ENCODE results near the gene MAPKAPK2.
A peak's percentile ranks its signal among the peaks of the same experiment; 100 is the strongest.

The MAPKAPK2 gene

DNA sequence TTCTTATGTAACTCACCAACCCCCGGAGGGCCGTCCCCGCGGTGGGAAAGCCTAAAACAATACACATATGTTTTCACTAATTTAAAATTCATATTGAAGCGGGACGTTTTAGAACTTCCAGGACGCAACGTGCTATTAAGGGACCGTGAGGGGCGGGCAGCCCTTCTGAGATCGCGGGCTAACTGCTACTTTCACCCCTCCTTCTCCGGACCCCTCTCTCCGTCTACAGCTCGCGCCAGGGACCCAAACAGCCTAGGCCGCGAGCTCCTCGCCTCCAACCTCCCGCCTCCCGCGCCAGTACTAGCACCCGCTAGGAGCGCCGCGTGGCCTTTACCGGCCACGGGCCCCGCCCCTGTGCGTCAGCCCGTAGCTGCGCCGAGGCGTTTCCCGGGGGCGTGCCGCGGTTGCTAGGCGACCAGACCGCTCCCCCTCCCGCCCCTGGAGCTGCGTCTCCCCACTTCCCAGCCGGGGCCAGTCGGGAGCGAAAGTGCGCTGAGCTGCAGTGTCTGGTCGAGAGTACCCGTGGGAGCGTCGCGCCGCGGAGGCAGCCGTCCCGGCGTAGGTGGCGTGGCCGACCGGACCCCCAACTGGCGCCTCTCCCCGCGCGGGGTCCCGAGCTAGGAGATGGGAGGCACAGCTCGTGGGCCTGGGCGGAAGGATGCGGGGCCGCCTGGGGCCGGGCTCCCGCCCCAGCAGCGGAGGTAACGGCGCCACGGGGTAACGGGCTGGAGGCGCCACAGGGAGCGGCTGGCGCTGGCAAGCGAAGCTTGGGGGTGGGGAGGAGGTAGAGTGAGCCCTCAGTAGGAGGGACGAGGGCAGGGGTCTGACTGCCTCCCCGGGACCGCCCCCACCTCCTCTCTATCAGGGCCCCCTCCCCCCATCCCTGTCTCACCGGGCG is 49.4 kb upstream of the MAPKAPK2 start, which contains the start of gene DYRK3 (continued):
- TF ChIP-seq ZBTB10 (tag by site-specific recombination; IDR thresholded peaks at IDR 0.05) (peak; percentile 99), ZNF10 (tag by site-specific recombination; IDR thresholded peaks at IDR 0.05) (no peak; the same call in 1 of the 2 replicates), ZNF26 (tag by site-specific recombination; IDR thresholded peaks at IDR 0.05) (no peak), ZBTB44 (tag by site-specific recombination; IDR thresholded peaks at IDR 0.05) (no peak), ZNF433 (tag by site-specific recombination; IDR thresholded peaks at IDR 0.05; ENCODE audit: low read depth) (no peak), ZNF184 (tag by site-specific recombination; IDR thresholded peaks at IDR 0.05) (no peak), ZNF280D (tag by site-specific recombination; IDR thresholded peaks at IDR 0.05) (no peak), ZNF560 (tag by site-specific recombination; IDR thresholded peaks at IDR 0.05; ENCODE audit: borderline replicate concordance) (no peak), ZFHX2 (tag by site-specific recombination; conservative IDR thresholded peaks at IDR 0.05) (peak; percentile 98), ZNF211 (tag by site-specific recombination; IDR thresholded peaks at IDR 0.05; ENCODE audit: low read depth) (no peak), ZNF596 (tag by site-specific recombination; IDR thresholded peaks at IDR 0.05) (no peak), ZNF311 (tag by site-specific recombination; IDR thresholded peaks at IDR 0.05; ENCODE audit: borderline replicate concordance) (no peak), SP3 (tag by site-specific recombination; IDR thresholded peaks at IDR 0.05) (peak; percentile 93), KLF1 (tag by site-specific recombination; IDR thresholded peaks at IDR 0.05) (peak; percentile 95), ZSCAN16 (tag by site-specific recombination; IDR thresholded peaks at IDR 0.05) (0 out of 2 replicates have a peak, but pooled peaks have one; percentile 11), ZBTB17 (tag by site-specific recombination; IDR thresholded peaks at IDR 0.05) (peak; percentile 75), ZBTB8A (tag by site-specific recombination; IDR thresholded peaks at IDR 0.05) (peak; percentile 83), ZFP37 (tag by site-specific recombination; IDR thresholded peaks at IDR 0.05) (peak; percentile 91), ZNF37A (tag by site-specific recombination; IDR thresholded peaks at IDR 0.05) (no peak), SALL2 (tag by site-specific recombination; IDR thresholded peaks at IDR 0.05; ENCODE audit: borderline replicate concordance) (no peak), ZSCAN30 (tag by site-specific recombination; IDR thresholded peaks at IDR 0.05) (0 out of 2 replicates have a peak, but pooled peaks have one; percentile 15), ZNF148 (tag by site-specific recombination; IDR thresholded peaks at IDR 0.05; ENCODE audit: borderline replicate concordance) (no peak)
- TF ChIP-seq, protein P1, sequence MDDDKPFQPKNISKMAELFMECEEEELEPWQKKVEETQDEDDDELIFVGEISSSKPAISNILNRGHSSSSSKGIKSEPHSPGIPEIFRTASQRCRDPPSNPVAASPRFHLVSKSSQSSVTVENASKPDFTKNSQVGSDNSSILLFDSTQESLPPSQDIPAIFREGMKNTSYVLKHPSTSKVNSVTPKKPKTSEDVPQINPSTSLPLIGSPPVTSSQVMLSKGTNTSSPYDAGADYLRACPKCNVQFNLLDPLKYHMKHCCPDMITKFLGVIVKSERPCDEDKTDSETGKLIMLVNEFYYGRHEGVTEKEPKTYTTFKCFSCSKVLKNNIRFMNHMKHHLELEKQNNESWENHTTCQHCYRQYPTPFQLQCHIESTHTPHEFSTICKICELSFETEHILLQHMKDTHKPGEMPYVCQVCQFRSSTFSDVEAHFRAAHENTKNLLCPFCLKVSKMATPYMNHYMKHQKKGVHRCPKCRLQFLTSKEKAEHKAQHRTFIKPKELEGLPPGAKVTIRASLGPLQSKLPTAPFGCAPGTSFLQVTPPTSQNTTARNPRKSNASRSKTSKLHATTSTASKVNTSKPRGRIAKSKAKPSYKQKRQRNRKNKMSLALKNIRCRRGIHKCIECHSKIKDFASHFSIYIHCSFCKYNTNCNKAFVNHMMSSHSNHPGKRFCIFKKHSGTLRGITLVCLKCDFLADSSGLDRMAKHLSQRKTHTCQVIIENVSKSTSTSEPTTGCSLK (tag by site-specific recombination; IDR thresholded peaks at IDR 0.05): no peak
- TF ChIP-seq, protein P2, sequence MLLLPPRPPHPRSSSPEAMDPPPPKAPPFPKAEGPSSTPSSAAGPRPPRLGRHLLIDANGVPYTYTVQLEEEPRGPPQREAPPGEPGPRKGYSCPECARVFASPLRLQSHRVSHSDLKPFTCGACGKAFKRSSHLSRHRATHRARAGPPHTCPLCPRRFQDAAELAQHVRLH (tag by site-specific recombination; IDR thresholded peaks at IDR 0.05): 0 out of 2 replicates have a peak, but pooled peaks have one; percentile 7

Data from HEK293 (cell line).